Panc1 (cell line): ENCODE measurements around the gene C9. TPM values are rescaled to one million over a fixed set of nuclear protein-coding genes. Genes with fewer than 3 reads are reported as not detected.

Source experiments
- ATAC-seq: fragments of 200-7000 bp; cut with Tn5 transposase; 2 replicates; pipeline ENCODE4 v1.9.1; 2020; ENCODE audit warnings: mild to moderate bottlenecking, moderate library complexity
- BruUV-seq: library from RNA; stranded (reverse); fragments of 400-500 nt; replicated peaks from 2 replicates; lab custom pipeline; 2021; lab: Mats Ljungman, UMichigan
- CTCF ChIA-PET: fragments of 300-600 bp; sonication (Branson Sonifier 250); formaldehyde crosslinking; loops from one replicate; lab custom pipeline; 2022; ENCODE audit warnings: antibody characterized with exemption; lab: Charles Lee
- POLR2A ChIA-PET: fragments of 300-600 bp; sonication (Branson Sonifier 250); formaldehyde crosslinking; loops from one replicate; lab custom pipeline; 2022; ENCODE audit warnings: antibody characterized with exemption; lab: Charles Lee
- DNase-seq: peaks from one replicate; pipeline ENCODE4 v3.0.0-alpha.2; 2010; ENCODE audit warnings: low read depth, low spot score
- H3K27ac ChIP-seq: 2 replicates; pipeline ENCODE4 v1.5.1; 2011; ENCODE audit warnings: mild to moderate bottlenecking, low read length, inconsistent platforms
- H3K27me3 ChIP-seq: fragments of 200-500 bp; sonication (Bioruptor generic); 2 replicates; pipeline ENCODE4 v1.6.0; 2014; ENCODE audit warnings: low read length, inconsistent platforms; ENCODE audit not compliant: control insufficient read depth, insufficient read depth
- H3K36me3 ChIP-seq: fragments of 200-500 bp; sonication (Bioruptor generic); 2 replicates; pipeline ENCODE4 v1.5.1; 2014; ENCODE audit warnings: inconsistent platforms, mild to moderate bottlenecking, low read length, moderate library complexity; ENCODE audit not compliant: control insufficient read depth, insufficient read depth
- H3K4me1 ChIP-seq: 2 replicates; pipeline ENCODE4 v1.5.1; 2011; ENCODE audit warnings: inconsistent platforms, mild to moderate bottlenecking, low read length, moderate library complexity; ENCODE audit not compliant: control insufficient read depth, insufficient read depth
- H3K4me3 ChIP-seq, 2 experiments: 2 replicates each; pipeline ENCODE4 v1.5.1; 2011 to 2012; ENCODE audit warnings: low read depth in 2 of 2, low read length in 2 of 2, mild to moderate bottlenecking in 2 of 2, inconsistent platforms in 1 of 2, moderate library complexity in 1 of 2
- H3K9me3 ChIP-seq: fragments of 200-500 bp; sonication (Bioruptor generic); 2 replicates; pipeline ENCODE4 v1.5.1; 2014; ENCODE audit warnings: low read depth, mild to moderate bottlenecking, inconsistent platforms, low read length, moderate library complexity; ENCODE audit not compliant: control insufficient read depth, insufficient read depth
- CTCF ChIP-seq: fragments of 450-650 bp; IDR thresholded peaks from 2 replicates; pipeline ENCODE4 v1.5.1; 2017; ENCODE audit warnings: mild to moderate bottlenecking
- POLR2AphosphoS5 ChIP-seq: IDR thresholded peaks from 2 replicates; pipeline ENCODE4 v1.6.1; 2012; ENCODE audit warnings: mild to moderate bottlenecking, low read depth, low read length, moderate library complexity
- REST ChIP-seq, 2 experiments: IDR thresholded peaks; 2 replicates each; pipeline ENCODE4 v1.6.1; 2011 to 2012; ENCODE audit warnings: low read depth in 2 of 2, control low read depth in 1 of 2, low read length in 1 of 2, mild to moderate bottlenecking in 1 of 2, moderate library complexity in 1 of 2; ENCODE audit not compliant: insufficient read depth in 1 of 2
- SIN3A ChIP-seq: IDR thresholded peaks from 2 replicates; pipeline ENCODE4 v1.6.1; 2012; ENCODE audit warnings: low read depth, mild to moderate bottlenecking, low read length, moderate library complexity, borderline replicate concordance; ENCODE audit not compliant: insufficient read depth
- TCF7L2 ChIP-seq: IDR thresholded peaks from 2 replicates; pipeline ENCODE4 v1.6.1; 2011; ENCODE audit warnings: mild to moderate bottlenecking, low read depth, low read length, inconsistent platforms
- in situ Hi-C: cut with HindIII; loops from 2 replicates; pipeline ENCODE4 v1.10.0; 2016; ENCODE audit warnings: low sequenced_read_pairs, low pct_unique_long_range_greater_than_20kb
- intact Hi-C: fragments of 100-400 bp; cut with micrococcal nuclease; formaldehyde crosslinking; loops from one replicate; pipeline ENCODE4 v1.10.0; 2022; ENCODE audit not compliant: unreplicated experiment
- total RNA-seq: library from RNA; stranded (reverse); gene quantifications from one replicate; pipeline ENCODE4 v1.2.1, GENCODE V29; 2021; ENCODE audit not compliant: unreplicated experiment

Gene C9
- total RNA-seq, 1 experiment from 2014 or later: 0.05 TPM

- Histone ChIP-seq H3K27me3 (no peaks in the 10 kb centered on the region), H3K4me1 (no peaks in the 10 kb centered on the region), H3K36me3 (no peaks in the 10 kb centered on the region), H3K4me3 (no peak overlapping the region), H3K27ac (no peak overlapping the region), H3K9me3 (no peaks in the 10 kb centered on the region)
- CTCF ChIA-PET: no interaction called here
- no peak for TF ChIP-seq POLR2AphosphoS5
- no peak for TF ChIP-seq TCF7L2
- TF ChIP-seq SIN3A: no peak
- no peak for TF ChIP-seq REST (IDR thresholded peaks at IDR 0.05; ENCODE audit: insufficient read depth in 1 of 2, low read depth in 2 of 2, low read length in 1 of 2)
- no peak for TF ChIP-seq CTCF
- POLR2A ChIA-PET: no interaction called here
- intact Hi-C loops (no loop called here), in situ Hi-C loops (no loop called here)
- no TSS peak for BruUV-seq
- no peak for DNase-seq
- no peak for ATAC-seq
Observed at GRCh38 chr5:39253196-39253595, 111.1 kb downstream of the C9 start.

GRCh38 chr5:39249564-39250274, 114.6 kb downstream of the C9 start:
- no peak for TF ChIP-seq REST (IDR thresholded peaks at IDR 0.05; ENCODE audit: insufficient read depth in 1 of 2, low read depth in 2 of 2, low read length in 1 of 2)
- no peak for TF ChIP-seq POLR2AphosphoS5
- no peak for TF ChIP-seq CTCF
- TF ChIP-seq SIN3A: no peak
- TF ChIP-seq TCF7L2: no peak
- ChIA-PET POLR2A (no interaction called here), CTCF (no interaction called here)
- DNase-seq (no peak), ATAC-seq (no peak)
- intact Hi-C loops (no loop called here), in situ Hi-C loops (no loop called here)
- Histone ChIP-seq H3K4me1 (no peaks in the 10 kb centered on the region), H3K36me3 (no peaks in the 10 kb centered on the region), H3K27me3 (no peaks in the 10 kb centered on the region), H3K27ac (no peak overlapping the region), H3K9me3 (no peaks in the 10 kb centered on the region), H3K4me3 (no peak overlapping the region)
- no TSS peak for BruUV-seq
